ENCODE measurements around the gene ARID3A.

The ARID3A gene

DNA sequence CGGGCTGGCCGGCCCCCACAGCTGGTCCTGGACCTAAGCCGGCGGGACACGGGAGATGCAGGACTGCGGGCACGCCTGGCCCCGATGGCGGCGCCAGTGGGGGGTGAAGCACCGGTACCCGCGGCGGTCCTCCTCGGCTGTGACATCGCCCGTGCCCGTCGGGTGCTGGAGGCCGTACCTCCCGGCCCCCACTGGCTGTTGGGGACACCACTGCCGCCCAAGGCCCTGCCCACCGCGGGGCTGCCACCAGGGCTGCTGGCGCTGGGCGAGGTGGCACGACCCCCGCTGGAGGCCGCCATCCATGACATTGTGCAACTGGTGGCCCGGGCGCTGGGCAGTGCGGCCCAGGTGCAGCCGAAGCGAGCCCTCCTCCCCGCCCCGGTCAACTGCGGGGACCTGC lies 77.4 kb downstream of the ARID3A start:
- DNase-seq (ENCODE audit: low read depth in 2 of 2) = no peak

- DNase-seq (ENCODE audit: low read depth in 2 of 2) = no peak
Observed at GRCh38 chr19:1004204-1004802, 78.5 kb downstream of the ARID3A start.

DNA sequence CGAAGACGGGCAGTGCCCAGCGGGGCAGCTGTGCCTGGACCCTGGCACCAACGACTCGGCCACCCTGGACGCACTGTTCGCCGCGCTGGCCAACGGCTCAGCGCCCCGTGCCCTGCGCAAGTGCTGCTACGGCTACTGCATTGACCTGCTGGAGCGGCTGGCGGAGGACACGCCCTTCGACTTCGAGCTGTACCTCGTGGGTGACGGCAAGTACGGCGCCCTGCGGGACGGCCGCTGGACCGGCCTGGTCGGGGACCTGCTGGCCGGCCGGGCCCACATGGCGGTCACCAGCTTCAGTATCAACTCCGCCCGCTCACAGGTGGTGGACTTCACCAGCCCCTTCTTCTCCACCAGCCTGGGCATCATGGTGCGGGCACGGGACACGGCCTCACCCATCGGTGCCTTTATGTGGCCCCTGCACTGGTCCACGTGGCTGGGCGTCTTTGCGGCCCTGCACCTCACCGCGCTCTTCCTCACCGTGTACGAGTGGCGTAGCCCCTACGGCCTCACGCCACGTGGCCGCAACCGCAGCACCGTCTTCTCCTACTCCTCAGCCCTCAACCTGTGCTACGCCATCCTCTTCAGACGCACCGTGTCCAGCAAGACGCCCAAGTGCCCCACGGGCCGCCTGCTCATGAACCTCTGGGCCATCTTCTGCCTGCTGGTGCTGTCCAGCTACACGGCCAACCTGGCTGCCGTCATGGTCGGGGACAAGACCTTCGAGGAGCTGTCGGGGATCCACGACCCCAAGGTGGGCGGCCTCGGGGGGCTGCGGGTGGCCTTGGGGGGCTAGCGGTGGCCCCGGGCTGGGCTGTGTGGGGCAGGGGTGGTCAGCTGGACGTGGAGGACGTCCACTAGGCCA lies 79.2 kb downstream of the ARID3A start:
- DNase-seq (ENCODE audit: low read depth in 2 of 2) = no peak

GRCh38 chr19:1006711-1007398 lies 81.0 kb downstream of the ARID3A start:
- DNase-seq (ENCODE audit: low read depth in 2 of 2) = no peak

- DNase-seq (ENCODE audit: low read depth in 2 of 2) = no peak
Observed at GRCh38 chr19:1007399-1008251, 81.8 kb downstream of the ARID3A start.

DNA sequence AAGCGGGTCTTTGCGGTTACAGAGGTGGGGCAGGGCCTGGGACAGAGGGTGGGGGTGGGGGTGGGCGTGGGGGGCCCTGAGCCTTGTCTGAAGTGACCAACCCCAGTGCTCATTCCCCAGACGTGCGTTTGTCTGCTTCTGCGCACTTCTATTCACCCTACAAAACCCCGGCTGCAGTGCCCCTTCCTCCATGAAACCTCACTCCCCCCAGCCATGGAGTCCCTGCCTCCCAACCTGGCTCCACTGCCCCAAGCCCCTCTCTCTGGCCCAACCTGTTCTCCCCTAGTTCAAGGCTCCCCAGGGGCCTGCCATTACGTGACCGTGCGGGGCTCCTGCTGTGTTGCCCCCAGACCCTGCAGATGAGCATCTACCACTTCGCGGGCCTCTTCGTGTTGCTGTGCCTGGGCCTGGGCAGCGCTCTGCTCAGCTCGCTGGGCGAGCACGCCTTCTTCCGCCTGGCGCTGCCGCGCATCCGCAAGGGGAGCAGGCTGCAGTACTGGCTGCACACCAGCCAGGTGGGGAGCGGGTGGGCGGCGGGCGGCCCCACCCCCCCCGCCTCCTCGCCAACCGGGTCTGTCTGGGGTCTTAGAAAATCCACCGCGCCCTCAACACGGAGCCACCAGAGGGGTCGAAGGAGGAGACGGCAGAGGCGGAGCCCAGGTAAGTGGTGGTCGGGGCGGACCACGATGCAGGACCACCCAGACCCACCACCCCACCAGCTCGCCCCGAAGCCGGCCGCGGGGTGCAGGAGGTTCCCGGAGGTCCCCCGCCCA lies 82.6 kb downstream of the ARID3A start:
- DNase-seq (ENCODE audit: low read depth in 2 of 2) = no peak

- no peak for DNase-seq (ENCODE audit: low read depth in 2 of 2)
Observed at GRCh38 chr19:1009041-1009980, 83.5 kb downstream of the ARID3A start.

GRCh38 chr19:1009981-1010538 lies 84.2 kb downstream of the ARID3A start:
- DNase-seq (ENCODE audit: low read depth in 2 of 2) = no peak

DNA sequence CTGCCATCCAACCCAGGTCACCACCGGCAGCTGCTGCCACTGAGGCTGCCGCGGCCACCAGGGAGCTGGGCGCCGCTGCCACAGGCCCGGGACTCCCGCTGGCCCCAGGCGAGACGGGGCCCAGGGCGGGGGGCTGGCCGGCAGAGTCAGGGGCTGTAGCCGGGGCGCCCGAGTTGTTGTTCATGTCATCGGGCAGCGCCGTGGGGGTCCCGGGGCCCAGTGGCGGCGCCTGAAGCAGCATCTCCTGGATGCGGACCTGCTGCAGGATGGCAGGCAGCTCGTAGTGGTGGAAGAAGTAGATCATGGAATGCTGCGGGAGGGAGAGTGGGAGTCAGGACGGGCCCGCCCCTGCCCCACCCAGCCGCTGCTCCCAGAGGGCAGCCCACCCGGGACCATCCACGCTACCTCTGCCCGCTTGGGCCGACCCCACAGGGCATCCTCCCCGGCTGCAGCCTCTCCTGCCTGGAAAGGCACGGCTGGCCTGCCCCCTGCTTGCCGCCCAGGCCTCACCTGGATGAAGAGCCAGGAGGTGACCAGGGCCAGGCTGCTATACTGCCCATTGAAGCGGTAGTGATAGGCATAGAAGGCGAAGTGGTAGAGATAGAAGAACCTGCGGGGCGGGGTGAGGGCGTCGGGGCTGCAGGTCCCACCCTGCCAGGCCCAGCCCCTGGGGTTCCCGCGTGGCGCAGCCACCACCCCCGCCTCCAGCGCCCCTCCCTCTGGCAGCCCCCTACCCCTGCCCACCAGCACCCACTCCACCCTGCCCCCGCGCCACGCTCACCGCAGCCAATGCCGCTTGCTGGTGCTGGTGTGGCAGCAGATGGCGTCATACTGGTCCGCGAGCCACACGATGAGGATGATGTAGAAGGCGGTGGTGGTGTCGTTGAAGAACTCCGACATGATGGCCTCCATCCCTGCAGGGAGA lies 85.0 kb downstream of the ARID3A start:
- DNase-seq (ENCODE audit: low read depth in 2 of 2) = no peak

DNA sequence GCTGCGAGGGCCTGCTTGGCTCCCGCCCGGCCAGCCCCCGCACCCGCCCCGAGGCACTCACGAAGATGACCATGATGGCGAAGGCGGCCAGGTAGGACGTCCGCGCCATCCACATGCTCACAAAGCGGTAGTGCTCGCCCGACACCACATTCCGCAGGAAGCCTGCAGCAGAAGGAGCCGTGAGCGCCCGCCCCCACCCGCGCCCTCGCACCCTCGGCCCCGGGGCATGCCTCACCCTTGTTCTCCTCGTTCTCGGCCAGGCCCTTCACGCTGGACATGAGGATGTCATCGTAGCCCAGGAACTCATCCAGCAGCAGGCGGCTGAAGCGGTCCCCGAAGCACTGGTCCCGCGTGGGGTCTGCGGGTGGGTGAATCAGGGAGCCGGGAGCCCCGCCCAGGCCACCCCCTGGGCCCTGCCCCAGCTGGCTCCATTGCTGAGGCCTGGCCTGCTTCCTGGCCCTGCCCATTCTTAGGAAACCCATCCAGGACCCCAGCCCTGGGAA lies 86.0 kb downstream of the ARID3A start:
- DNase-seq (ENCODE audit: low read depth in 2 of 2) = no peak

GRCh38 chr19:1012334-1012733 lies 86.5 kb downstream of the ARID3A start:
- no peak for DNase-seq (ENCODE audit: low read depth in 2 of 2)

DNA sequence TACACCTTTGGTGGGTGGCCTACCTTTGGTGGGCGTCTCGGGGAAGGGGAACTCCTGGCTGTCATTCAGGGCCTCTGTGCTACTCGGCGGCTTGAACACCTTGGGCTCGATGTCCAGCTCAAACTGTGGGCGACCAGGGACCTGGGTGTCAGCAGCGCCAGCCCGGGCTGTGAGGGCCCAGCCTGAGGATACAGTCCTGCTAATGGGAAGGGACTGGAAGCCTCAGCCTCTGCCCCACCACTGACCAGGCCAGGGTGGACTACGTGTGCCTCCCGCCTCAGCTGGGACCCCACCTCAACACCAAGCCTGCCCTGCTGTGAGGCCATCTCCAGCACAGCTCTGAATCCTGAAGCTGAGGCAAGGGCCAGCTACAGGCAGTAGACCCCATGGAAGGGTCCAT lies 87.4 kb downstream of the ARID3A start:
- no peak for DNase-seq (ENCODE audit: low read depth in 2 of 2)

DNA sequence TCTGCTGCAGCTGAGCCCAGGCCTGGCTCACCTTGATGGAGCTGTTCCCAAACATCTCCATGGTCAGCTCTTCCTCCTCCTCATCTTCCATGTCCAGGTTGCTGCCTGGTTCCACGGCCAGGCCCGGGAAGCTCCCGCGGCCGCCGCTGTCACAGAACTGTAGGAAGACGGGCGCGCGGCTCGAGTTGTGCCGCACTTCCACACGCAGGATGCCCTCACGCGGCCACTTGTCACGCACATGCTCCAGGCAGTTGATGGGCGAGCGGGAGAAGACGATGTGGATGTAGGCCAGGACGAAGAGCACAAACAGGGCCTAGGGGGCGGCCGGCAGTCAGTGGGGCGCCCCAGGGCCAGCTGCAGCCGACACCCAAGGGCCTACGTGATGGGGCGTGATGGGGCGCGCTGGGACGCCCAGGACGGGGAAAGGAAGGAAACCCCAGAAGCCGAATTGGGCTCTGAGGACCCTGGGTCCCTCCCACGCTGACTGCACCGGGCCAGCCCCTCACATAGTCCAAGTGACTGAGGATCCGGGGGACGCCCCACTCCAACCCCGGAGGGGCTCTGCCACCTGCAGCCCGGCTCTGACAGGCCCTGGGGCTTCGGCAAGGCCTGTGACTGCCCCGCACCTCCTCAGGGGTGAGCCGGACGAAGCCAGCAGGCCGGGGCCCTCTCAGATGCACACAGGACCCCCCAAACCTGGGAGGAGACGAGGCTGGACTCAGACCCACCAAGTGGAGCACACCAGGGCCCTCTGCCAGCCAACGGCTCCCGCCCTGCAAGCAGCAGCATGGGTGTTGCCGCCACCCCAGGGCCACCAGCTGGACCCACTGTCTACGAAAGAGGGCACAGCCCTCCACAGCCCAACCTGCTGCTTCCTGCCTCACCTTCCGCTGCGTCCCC lies 88.6 kb downstream of the ARID3A start:
- no peak for DNase-seq (ENCODE audit: low read depth in 2 of 2)

DNA sequence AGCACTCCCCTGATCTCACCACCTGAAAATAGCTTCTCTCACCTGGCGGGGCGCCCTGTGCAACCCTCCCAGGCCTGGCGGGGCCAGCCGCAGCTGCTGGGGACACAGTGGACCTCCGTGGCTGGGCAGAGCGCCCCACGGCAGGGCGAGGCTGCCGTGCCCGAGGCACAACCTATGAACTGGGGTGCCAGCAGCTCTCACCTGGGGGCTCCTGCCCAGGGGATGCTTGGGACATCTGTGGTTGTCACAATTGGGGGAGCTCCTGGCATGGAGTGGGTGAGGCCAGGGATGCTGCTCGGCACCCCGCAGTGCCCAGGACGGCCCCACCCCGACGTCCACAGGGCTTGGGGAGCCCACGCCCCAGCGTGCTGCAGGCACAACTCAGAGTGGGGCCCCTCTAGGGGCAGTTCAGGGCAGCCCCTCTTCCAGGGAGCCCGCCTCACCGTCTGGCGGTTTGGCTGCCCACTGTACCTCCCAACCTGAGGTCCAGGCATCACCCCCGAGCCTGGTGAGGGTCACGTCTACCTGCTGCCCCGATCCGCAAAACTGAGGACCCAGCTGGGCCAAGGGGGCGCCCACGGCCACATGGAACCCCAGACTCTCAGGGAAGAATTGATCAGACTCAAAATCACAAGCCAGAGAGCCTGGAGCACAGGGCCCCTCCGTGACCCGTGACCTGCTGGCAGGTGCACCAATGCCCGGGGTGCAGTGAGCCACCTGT lies 89.4 kb downstream of the ARID3A start:
- DNase-seq (ENCODE audit: low read depth in 2 of 2) = no peak

GRCh38 chr19:1015782-1016646 lies 90.2 kb downstream of the ARID3A start:
- DNase-seq (ENCODE audit: low read depth in 2 of 2) = no peak

GRCh38 chr19:1016647-1017114 lies 90.8 kb downstream of the ARID3A start:
- DNase-seq (ENCODE audit: low read depth in 2 of 2) = no peak

Data from activated CD8-positive, alpha-beta memory T cell treated with anti-CD3 and anti-CD28 coated beads for 4 hours (primary cell).